HG03432 (cell line): ENCODE results near the gene SPDYE18.
"Not testable (repeated sequence)": the region's sequence is repeated elsewhere in the genome, so short reads cannot be mapped to it uniquely, and the experiment has no call there.

Source experiments
- ATAC-seq: cut with Tn5 transposase; IDR thresholded peaks from one replicate; pipeline ENCODE4 v1.9.1; 2021; ENCODE audit warnings: mild to moderate bottlenecking, moderate library complexity; ENCODE audit not compliant: unreplicated experiment

The SPDYE18 gene

GRCh38 chr7:77006127-77007110 lies 55.9 kb downstream of the SPDYE18 start:
- ATAC-seq = not testable (repeated sequence)

- not testable (repeated sequence) for ATAC-seq
Observed at GRCh38 chr7:77005461-77006057, 56.8 kb downstream of the SPDYE18 start.

DNA sequence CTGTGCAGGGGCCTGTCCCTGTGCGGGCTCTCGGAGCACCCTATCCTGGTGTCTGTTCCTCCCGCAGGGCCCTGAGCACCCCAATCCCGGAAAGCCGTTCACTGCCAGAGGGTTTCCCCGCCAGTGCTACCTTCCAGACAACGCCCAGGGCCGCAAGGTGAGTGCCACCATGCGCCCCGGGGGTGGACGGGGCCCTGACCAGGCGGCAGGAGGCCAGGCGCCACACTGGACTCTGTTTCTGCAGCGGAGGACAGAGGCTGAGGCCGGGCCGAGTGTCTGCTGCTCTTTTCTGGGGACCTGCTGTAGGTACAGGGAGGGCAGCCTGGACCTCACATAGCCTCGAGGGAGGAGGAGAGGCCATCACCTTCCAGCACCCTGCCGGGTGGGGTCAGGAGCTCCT lies 58.2 kb downstream of the SPDYE18 start:
- ATAC-seq = not testable (repeated sequence)

DNA sequence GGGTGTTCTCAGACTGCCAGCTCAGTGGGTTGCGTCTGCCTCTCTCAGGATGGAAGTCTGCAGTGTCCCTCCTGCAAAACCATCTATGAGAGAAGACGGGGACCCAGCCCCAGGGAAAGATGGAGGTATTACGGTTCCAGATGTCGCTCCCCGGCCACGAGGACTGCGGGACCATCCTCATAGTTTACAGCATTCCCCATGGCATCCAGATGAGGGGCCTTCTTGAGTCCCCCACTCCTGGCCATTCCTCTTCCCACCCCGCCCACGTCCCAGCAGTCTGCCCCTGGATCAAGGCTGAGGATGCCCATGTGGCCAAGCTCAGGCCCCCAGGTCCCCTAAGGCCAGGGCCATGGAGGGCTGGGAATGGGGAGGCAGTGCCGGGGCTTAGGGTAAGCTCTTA lies 59.1 kb downstream of the SPDYE18 start:
- not testable (repeated sequence) for ATAC-seq

DNA sequence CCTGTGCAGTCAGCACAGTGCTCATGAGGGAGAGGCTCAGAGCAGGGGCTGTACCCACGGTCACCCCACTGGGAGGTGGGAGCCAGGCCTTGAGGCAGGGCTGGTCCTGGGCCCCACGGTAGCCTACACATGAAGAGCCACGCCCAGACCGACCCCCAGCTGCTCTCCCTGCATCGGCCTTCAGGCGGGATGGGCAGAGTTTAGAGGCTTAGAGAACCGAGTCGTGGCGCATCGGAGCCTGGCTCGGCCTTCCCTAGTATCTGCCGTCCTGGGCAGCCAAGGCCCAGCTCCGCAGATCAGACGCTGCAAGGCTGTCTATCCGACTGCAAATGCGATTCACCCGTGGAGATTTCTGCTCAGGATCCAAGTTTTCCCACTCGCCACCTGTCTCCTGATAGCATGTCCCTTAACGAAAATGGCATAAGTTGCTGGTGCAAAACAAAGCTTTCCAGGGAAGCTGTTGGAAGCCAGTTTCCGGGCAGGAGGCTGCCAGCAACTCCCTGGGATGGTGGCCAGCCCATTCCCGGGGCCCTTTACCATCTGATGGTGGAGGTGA lies 59.6 kb downstream of the SPDYE18 start:
- not testable (repeated sequence) for ATAC-seq

GRCh38 chr7:77002104-77002503 lies 60.3 kb downstream of the SPDYE18 start:
- not testable (repeated sequence) for ATAC-seq
